ENCODE results near the gene CRAMP1.

GRCh38 chr16:1631931-1632637 is 19.9 kb downstream of the CRAMP1 start:
- TF ChIP-seq CTCF (tag by site-specific recombination; IDR thresholded peaks at IDR 0.05) (no peak), ZNF10 (tag by site-specific recombination; IDR thresholded peaks at IDR 0.05) (no peak), ZNF274 (IDR thresholded peaks at IDR 0.05; ENCODE audit: low read length) (no peak), ZNF274 (tag by site-specific recombination; IDR thresholded peaks at IDR 0.05; ENCODE audit: borderline replicate concordance) (no peak), ZNF133 (tag by site-specific recombination; IDR thresholded peaks at IDR 0.05) (no peak), KLF1 (tag by site-specific recombination; IDR thresholded peaks at IDR 0.05) (no peak), ZBTB20 (tag by site-specific recombination; IDR thresholded peaks at IDR 0.05) (no peak), ZBTB21 (tag by site-specific recombination; IDR thresholded peaks at IDR 0.05) (no peak), YY1 (tag by site-specific recombination; IDR thresholded peaks at IDR 0.05) (no peak), PRDM4 (tag by site-specific recombination; IDR thresholded peaks at IDR 0.05) (no peak), SP2 (tag by site-specific recombination; IDR thresholded peaks at IDR 0.05) (no peak), ZNF639 (tag by site-specific recombination; IDR thresholded peaks at IDR 0.05) (no peak), ZNF350 (tag by site-specific recombination; IDR thresholded peaks at IDR 0.05) (no peak)
